ENCODE results near the gene GDF9.

GDF9 gene

DNA sequence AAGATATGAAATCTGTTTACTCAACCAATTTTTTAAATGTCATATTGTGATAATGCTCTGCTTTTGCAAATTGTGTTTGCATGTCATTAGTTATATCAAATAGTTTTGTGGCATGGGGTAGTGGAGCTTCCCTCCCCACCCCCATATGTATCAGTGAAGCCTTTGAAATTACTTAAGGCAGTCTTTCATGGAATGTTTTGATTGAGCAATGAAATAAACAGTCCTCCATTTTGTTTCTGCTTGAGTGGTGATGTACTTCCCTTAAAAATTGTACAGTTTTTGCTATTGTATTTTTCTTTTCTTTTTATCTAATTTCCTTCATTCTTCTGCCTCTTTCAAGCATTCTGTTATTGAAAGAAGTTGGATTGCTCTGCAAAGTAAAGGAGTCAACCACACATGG lies 49.7 kb downstream of the GDF9 start:
- DNase-seq, result no peak

DNA sequence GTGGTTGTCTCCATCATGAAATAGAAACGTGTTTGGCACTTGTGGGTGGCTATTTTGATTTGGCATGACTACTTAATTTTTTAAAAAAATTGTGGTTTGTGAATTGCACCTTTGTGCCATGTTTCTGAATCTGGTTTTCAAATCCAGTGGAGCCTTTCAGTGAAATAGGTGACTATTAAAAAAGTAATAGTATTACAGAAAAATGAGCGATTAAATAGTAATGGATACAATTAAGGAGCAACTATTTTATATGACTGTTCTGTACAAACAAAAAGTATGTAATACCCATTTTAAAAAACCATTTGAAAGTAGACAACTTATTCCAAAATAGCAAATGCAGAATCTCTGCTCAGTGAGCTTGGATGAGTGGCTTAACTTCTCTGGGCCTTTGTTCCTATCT lies 50.2 kb downstream of the GDF9 start:
- DNase-seq, result no peak

DNA sequence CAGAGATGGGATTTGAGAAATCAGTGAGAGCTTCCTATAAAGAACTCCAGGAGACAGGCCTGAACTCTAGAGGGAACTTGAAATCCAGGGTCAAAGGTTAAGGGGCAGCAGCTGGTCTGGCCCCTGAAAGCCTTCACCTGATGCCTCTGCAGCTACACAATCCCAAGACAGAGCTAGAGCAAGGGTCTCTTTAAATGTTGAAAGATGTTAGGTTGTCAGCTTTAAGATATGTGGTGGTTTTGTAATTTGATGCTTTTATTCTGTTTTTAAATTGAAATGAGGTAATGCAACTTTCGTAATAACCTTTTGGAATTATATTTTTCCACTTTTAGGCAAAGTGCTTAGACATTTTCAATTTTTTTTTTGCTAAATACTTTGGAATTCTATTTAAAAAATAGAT lies 50.8 kb downstream of the GDF9 start:
- no peak for DNase-seq

DNA sequence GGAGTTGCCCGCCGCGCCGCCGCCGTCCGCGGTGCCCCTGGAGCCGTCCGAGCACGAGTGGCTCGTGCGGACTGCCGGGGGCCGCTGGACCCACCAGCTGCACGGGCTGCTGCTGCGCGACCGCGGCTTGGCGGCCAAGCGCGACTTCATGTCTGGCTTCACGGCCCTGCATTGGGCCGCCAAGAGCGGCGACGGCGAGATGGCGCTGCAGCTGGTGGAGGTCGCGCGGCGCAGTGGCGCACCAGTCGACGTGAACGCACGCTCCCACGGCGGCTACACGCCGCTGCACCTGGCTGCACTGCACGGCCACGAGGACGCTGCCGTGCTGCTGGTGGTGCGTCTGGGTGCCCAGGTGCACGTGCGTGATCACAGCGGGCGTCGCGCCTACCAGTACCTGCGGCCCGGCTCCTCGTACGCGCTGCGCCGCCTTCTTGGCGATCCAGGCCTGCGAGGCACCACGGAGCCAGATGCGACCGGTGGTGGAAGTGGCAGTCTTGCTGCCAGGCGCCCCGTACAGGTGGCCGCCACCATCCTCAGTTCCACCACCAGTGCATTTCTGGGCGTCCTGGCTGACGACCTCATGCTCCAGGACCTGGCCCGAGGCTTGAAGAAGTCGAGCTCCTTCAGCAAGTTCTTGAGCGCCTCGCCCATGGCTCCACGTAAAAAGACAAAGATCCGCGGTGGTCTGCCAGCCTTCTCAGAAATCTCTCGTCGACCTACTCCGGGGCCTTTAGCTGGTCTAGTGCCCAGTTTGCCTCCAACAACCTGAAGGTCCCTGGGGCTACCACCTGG lies 51.6 kb downstream of the GDF9 start:
- DNase-seq, result no peak

DNA sequence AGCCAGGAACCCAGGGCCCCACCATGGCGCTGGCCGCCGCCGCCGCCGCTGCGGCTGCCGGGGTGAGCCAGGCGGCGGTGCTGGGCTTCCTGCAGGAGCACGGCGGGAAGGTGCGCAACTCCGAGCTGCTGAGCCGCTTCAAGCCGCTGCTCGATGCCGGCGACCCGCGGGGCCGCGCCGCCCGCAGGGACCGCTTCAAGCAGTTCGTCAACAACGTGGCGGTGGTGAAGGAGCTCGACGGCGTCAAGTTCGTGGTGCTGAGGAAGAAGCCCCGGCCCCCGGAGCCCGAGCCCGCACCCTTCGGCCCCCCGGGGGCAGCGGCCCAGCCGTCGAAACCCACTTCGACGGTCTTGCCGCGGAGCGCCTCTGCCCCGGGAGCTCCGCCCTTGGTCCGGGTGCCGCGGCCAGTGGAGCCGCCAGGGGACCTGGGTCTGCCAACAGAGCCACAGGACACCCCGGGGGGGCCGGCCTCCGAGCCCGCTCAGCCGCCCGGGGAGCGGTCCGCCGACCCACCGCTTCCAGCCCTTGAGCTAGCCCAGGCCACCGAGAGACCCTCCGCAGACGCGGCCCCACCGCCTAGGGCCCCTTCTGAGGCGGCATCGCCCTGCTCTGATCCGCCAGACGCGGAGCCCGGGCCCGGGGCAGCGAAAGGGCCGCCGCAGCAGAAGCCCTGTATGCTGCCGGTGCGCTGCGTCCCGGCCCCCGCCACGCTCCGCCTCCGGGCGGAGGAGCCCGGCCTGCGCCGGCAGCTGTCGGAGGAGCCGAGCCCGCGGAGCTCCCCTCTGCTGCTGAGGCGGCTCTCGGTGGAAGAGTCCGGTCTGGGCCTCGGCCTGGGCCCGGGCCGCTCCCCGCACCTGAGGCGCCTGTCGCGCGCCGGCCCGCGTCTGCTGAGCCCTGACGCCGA lies 52.4 kb downstream of the GDF9 start:
- peak in 1 of 2 experiments; percentile 10 for DNase-seq

DNA sequence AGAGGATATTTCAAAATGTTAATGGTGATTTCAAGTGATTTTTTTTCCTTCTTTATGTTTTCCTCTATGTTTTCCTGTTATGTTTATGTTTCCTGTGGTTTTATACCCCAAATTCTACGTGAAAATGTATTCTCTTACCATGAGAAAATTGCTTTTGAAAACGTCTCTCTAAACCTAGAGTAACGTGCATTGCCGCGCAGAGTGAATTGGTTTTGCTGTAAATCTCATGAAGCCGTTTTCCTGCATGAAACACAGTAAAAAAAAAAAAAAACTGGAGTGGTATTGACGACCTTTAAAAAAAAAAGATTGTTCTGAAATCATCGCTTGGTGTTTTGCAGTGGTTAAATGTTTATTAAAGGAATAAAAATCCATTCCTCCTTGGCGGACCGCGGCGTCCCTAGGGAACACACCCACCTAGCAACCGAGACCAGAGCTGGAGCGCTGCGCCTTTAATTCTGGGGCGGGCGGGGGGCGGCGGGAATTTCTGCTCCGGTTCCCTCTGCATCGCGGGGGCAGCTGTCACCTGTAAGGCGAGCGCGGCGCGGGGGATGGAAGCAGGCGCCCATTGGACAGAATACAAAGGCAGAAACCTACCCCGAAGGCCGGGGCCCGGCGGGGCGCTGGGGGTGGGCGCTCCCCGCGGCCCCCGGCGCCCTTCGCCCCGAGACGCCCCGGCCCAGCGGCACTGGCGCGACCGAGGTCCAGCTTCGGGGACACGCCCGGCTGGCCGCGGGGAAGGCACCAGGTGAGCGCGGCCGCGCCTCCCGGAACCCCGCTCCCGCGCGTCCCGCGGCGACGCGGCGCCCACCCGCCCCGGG lies 53.3 kb downstream of the GDF9 start, which contains the start of gene SOWAHA:
Gene SOWAHA (plus strand): TSS at position 522 of the 818 bp plus-strand sequence. CDS start 320 bp downstream, outside the sequence.
- DNase-seq, result peak; percentile 29 to 47

DNA sequence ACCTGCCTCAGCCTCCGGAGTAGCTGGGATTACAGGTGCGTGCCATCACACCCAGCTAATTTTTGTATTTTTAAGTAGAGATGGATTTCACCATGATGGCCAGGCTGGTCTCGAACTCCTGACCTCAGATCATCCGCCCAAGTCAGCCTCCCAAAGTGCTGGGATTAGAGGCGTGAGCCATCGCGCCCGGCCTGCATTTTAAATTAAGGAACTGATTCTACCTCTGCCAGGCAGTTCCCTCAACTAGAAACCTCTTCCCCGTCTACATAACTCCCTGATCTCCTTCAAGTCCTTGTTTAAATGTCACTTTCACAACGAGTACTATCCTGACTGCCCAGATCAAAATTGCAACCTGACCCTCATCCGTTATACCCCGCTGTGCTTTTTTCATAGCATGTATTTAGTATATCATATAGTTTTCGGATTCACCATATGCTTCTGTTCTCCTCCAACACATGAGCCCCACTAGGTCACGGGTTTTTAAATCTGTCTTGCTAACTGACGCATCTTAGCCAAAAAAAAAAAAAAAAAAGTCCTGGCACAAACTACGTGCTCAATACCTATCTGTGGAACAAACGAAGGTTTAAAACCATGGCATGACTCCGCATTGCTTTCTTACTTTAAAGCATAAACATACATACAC lies 54.0 kb downstream of the GDF9 start:
- peak in 1 of 2 experiments; percentile 13 for DNase-seq

Data from NCI-H187 (cell line).